ENCODE results near the gene CLCN5. TPM values are rescaled to one million over a fixed set of nuclear protein-coding genes. Genes with fewer than 3 reads are reported as not detected.

CLCN5 gene
- total and polyA plus RNA-seq, 2 experiments from 2014 or later = 3.7 to 13.6 TPM

- TF ChIP-seq, protein P1, sequence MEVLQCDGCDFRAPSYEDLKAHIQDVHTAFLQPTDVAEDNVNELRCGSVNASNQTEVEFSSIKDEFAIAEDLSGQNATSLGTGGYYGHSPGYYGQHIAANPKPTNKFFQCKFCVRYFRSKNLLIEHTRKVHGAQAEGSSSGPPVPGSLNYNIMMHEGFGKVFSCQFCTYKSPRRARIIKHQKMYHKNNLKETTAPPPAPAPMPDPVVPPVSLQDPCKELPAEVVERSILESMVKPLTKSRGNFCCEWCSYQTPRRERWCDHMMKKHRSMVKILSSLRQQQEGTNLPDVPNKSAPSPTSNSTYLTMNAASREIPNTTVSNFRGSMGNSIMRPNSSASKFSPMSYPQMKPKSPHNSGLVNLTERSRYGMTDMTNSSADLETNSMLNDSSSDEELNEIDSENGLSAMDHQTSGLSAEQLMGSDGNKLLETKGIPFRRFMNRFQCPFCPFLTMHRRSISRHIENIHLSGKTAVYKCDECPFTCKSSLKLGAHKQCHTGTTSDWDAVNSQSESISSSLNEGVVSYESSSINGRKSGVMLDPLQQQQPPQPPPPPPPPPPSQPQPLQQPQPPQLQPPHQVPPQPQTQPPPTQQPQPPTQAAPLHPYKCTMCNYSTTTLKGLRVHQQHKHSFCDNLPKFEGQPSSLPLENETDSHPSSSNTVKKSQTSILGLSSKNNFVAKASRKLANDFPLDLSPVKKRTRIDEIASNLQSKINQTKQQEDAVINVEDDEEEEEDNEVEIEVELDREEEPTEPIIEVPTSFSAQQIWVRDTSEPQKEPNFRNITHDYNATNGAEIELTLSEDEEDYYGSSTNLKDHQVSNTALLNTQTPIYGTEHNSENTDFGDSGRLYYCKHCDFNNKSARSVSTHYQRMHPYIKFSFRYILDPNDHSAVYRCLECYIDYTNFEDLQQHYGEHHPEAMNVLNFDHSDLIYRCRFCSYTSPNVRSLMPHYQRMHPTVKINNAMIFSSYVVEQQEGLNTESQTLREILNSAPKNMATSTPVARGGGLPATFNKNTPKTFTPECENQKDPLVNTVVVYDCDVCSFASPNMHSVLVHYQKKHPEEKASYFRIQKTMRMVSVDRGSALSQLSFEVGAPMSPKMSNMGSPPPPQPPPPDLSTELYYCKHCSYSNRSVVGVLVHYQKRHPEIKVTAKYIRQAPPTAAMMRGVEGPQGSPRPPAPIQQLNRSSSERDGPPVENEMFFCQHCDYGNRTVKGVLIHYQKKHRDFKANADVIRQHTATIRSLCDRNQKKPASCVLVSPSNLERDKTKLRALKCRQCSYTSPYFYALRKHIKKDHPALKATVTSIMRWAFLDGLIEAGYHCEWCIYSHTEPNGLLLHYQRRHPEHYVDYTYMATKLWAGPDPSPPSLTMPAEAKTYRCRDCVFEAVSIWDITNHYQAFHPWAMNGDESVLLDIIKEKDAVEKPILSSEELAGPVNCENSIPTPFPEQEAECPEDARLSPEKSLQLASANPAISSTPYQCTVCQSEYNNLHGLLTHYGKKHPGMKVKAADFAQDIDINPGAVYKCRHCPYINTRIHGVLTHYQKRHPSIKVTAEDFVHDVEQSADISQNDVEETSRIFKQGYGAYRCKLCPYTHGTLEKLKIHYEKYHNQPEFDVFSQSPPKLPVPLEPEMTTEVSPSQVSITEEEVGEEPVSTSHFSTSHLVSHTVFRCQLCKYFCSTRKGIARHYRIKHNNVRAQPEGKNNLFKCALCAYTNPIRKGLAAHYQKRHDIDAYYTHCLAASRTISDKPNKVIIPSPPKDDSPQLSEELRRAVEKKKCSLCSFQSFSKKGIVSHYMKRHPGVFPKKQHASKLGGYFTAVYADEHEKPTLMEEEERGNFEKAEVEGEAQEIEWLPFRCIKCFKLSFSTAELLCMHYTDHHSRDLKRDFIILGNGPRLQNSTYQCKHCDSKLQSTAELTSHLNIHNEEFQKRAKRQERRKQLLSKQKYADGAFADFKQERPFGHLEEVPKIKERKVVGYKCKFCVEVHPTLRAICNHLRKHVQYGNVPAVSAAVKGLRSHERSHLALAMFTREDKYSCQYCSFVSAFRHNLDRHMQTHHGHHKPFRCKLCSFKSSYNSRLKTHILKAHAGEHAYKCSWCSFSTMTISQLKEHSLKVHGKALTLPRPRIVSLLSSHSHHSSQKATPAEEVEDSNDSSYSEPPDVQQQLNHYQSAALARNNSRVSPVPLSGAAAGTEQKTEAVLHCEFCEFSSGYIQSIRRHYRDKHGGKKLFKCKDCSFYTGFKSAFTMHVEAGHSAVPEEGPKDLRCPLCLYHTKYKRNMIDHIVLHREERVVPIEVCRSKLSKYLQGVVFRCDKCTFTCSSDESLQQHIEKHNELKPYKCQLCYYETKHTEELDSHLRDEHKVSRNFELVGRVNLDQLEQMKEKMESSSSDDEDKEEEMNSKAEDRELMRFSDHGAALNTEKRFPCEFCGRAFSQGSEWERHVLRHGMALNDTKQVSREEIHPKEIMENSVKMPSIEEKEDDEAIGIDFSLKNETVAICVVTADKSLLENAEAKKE (CRISPR knock-in tag; IDR thresholded peaks at IDR 0.05) = no peak
- TF ChIP-seq CREB1 (CRISPR knock-in tag; IDR thresholded peaks at IDR 0.05; ENCODE audit: low read depth) (no peak), JUNB (IDR thresholded peaks at IDR 0.05; ENCODE audit: unreplicated experiment) (no peak), EZH2 (IDR thresholded peaks at IDR 0.05; ENCODE audit: low read depth, unreplicated experiment) (no peak), ZNF114 (CRISPR knock-in tag; IDR thresholded peaks at IDR 0.05) (no peak), CTCF (conservative IDR thresholded peaks at IDR 0.05; ENCODE audit: low read depth in 2 of 2) (no peak), POLR2AphosphoS5 (IDR thresholded peaks at IDR 0.05; ENCODE audit: low read depth) (no peak), NANOG (IDR thresholded peaks at IDR 0.05; ENCODE audit: borderline replicate concordance) (no peak), ZNF331 (CRISPR knock-in tag; IDR thresholded peaks at IDR 0.05; ENCODE audit: low read depth) (no peak)
- TF ChIP-seq, protein P2, sequence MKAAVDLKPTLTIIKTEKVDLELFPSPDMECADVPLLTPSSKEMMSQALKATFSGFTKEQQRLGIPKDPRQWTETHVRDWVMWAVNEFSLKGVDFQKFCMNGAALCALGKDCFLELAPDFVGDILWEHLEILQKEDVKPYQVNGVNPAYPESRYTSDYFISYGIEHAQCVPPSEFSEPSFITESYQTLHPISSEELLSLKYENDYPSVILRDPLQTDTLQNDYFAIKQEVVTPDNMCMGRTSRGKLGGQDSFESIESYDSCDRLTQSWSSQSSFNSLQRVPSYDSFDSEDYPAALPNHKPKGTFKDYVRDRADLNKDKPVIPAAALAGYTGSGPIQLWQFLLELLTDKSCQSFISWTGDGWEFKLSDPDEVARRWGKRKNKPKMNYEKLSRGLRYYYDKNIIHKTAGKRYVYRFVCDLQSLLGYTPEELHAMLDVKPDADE (IDR thresholded peaks at IDR 0.05) = no peak
Observed at GRCh38 chrX:49951524-49952193, 29.3 kb downstream of the CLCN5 start (continued).
